NOMO-1 (cell line): ENCODE data around the gene APOBEC4.
A peak's percentile ranks its signal among the peaks of the same experiment; 100 is the strongest.
"Not testable (repeated sequence)": the region's sequence is repeated elsewhere in the genome, so short reads cannot be mapped to it uniquely, and the experiment has no call there.

Experiments used
- DNase-seq, 2 experiments: peaks; one replicate each; lab custom pipeline; 2025; ENCODE audit not compliant: unreplicated experiment in 2 of 2; lab: John Stamatoyannopoulos, UW

The APOBEC4 gene, protein sequence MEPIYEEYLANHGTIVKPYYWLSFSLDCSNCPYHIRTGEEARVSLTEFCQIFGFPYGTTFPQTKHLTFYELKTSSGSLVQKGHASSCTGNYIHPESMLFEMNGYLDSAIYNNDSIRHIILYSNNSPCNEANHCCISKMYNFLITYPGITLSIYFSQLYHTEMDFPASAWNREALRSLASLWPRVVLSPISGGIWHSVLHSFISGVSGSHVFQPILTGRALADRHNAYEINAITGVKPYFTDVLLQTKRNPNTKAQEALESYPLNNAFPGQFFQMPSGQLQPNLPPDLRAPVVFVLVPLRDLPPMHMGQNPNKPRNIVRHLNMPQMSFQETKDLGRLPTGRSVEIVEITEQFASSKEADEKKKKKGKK

GRCh38 chr1:183652547-183653461 is at the start of gene APOBEC4:
Gene APOBEC4, minus strand, starts transcription at chr1:183653316. Its CDS starts 4,535 bp downstream, at chr1:183648781.
- no peak for DNase-seq

DNA sequence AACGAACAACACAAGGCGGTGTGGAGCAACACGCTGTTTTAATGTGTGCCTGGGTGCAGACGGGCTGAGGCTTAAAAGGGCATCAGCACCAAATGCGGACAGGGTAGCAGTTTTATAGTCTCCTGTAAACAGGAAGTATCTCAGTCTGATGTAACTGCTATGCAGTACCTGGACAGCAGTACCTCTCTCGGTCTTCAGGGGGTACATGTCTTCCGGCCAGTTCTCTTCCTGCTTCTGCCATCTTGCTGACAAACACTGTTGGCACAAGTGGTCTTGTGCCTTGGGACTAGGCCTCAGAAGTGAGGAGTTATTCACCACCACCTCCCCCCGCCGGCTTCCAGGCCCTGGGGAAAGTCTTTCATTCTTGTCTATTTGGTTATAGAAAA is 49.7 kb upstream of the APOBEC4 start:
- DNase-seq: no peak

- no peak for DNase-seq
Measured at GRCh38 chr1:183702087-183702812, 49.1 kb upstream of the APOBEC4 start.

GRCh38 chr1:183699616-183700160 is 46.6 kb upstream of the APOBEC4 start:
- DNase-seq: no peak

- no peak for DNase-seq
Measured at GRCh38 chr1:183697814-183698590, 44.9 kb upstream of the APOBEC4 start.

GRCh38 chr1:183696981-183697380 is 43.9 kb upstream of the APOBEC4 start:
- DNase-seq: no peak

DNA sequence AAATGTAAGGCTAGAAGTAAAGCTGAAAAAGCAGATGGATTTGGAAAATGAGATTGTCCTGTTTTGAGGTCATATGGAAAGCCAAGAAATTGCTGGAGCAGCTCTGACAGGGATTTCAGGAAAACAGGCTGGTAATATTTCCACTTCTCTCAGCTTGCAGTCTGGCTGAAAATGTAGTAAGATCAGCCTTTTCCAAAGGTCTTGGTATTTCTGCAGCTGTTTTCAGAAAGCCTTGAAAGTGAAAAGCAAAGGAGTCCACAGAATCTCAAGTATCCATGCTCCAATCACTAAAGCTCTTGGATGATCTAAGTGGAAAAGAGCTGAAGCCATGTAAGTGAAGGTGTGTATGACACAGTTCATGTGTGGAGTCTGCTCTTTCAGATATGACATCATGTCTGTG is 41.6 kb upstream of the APOBEC4 start:
- DNase-seq: no peak

- no peak for DNase-seq
Measured at GRCh38 chr1:183694066-183694465, 41.0 kb upstream of the APOBEC4 start.

DNA sequence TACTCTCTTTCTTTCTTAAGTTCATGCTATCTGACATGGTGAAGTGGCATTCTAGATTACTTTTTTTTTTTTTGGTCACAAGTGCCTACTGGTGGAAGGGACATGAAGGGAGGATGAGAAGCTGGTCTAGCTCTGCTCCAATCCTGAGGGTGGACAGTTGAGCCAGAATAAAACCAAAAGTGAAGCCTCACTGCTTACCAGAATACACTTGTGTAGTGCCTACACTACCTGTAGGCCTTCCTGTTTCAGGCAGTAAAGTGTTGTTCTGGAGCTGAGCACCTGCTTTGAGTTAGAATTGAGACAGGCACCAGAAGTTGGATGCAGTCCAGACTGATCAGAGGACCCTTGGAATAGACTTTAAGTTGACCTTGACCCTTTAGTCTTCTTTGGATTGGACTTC is 40.4 kb upstream of the APOBEC4 start:
- DNase-seq: no peak

DNA sequence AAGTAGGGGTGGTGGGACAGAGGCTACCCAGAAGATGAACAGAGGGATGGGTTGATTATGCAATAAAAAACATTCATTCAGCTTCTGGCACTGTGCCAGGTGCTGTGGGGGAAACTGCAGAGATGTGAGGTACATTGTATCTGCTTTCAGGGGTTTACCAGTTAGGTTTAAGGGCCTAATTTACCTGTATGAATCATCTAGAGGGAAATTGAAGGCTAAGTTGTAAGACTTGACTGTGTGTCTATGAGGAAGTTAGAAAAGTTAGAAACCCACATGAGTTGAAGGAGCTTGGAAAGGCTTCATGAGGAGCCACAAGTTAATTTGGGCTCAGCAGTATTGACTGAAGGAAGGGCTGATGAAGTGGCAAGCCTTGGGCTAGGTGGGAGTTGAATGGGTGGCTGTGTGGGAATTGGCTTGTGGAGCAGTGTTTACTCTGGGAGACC is 36.7 kb upstream of the APOBEC4 start:
- no peak for DNase-seq

DNA sequence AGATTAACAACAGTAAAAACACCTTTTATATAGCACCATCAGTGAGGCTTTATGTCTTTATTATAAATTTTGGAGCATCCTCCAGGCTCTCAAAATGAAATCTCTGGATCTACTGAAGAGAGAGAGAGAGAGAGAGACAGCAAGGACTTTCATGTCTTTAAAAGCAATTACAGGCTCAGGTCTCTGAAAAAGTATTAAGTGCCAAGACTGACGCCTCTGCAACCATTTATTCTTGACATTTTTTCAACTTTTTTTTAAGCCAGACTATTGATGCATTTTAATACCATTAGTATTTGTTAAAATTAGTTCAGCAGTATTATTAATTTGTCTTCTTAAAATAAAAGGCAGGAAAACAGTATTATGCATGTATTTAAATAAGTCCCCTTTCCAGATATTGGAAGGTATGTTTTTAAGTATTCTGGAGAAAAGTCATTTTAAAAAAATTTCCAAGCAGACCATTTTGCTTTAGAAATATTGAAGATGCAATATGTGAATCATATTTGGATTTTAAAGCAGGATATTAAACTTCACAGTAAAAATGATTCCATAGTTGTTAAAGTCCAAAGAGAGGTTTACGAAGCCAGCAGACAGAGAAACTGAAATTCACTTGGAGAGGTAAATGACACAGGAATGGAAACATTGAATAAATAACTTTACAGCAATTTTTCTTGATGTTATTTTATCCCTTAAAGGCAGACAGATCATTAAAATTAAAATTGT is 35.4 kb upstream of the APOBEC4 start:
- DNase-seq: no peak

DNA sequence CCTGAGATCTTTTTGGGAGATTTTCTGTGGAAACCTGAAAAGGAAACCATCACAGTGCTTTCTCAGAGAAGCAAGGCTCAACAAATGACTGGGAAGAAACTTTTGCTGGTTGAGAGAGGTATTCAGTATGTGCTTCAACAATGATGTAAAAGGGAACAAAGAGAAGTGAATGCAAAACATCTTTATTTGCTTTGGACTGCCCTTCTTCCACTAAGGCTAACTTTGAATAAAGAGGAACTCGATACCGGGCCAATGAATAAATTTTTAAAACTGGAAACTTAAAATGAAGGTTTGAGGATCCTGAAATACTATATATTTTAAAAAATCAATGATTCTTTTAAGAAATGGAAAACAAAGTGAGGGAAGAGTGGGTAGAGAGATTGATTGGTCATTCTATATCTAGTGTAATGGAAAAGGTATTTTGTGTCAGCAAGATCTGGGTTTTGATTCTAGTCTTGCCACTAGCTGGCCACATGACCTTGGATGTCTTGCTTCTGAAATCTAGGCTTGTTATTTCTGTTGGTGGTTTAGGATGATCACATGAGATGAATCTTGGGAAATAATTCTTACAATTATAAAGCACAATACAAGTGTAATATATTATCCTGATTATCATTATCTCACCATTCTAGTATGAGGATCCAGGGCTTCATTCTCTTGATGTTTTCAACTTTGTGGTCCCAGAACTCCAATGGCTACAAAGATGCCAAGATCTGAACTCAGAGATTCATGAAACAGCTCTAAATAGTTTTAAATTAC is 34.6 kb upstream of the APOBEC4 start:
- DNase-seq: peak in 1 of 2 experiments; percentile 4

DNA sequence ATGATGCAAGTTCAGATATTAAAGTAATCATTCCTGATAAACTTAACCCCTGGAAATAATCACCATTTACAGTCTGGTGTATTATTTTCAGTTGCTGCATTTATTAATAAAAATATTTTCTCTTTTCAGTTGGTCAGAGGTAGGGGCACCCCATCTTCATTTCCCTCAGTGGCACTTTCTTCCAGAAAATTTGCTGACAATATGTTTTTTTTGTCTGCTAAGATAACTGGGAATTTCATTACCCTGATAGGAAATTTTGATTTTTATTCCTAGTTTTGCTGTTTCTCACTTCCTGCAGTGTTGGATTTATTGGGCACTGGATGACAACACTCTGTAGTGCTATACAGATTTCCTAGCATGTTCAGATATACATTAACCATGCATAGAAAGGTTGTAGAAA is 33.1 kb upstream of the APOBEC4 start:
- DNase-seq: no peak

DNA sequence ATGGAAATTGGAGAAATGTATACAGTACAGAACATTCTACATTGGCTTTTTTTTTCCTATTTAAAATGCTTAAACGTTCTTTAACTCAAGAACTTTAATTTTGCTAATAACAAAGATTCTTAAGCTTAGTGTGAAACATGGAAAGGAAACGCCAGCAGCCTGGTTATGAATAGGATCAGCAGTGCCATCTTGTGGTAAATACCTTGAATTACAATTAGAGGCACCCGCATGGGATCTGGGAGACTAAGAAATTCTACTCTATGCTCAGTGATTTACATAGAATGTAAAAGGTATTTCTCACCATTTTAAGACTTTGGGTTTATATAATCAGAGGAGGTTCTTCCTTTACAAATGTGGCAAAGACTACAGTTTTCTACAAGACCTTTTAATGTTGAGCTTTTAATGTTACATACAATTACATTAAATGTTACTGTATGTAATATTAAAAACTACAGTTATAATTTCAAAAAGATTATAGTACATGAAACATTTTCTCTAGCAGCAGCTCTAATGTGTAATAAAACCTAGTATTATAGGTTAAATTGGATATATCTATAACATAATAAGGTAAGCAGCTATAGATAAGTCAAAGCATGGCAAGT is 32.1 kb upstream of the APOBEC4 start:
- peak in 1 of 2 experiments; percentile 63 for DNase-seq

DNA sequence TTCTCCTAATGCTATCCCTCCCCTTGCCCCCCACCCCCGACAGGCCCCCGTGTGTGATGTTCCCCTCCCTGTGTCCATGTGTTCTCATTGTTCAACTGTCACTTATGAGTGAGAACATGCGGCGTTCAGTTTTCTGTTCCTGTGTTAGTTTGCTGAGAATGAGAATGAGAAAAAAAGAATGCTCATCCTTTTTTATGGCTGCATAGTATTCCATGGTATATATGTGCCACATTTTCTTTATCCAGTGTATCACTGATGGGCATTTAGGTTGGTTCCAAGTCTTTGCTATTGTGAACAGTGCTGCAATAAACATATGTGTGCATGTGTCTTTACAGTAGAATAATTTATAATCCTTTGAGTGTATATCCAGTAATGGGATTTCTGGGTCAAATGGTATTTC is 26.2 kb upstream of the APOBEC4 start:
- DNase-seq: not testable (repeated sequence)

DNA sequence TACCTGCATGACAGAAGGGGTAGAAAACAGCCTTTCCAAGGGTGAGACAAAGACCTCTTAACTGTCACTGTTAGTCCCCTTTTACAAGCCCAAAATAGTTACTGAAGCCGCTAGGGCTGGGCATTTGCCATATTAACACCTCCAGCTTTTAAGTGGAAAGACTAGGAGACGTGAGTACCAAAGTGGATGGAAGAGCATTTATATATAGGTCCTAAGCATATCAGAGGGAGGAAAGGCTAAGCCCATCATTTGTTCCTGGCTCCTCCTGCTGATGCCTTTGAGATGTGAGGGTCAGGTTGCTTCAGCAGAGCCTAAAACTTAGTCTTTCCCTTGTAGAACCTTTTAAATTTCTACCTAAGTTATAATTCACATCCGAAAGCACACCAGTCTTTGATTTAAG is 25.7 kb upstream of the APOBEC4 start:
- no peak for DNase-seq

GRCh38 chr1:183676586-183677189 is 23.6 kb upstream of the APOBEC4 start:
- DNase-seq: no peak
